GM21447 (cell line): ENCODE results near the gene ASH1L.
"Not testable (repeated sequence)": the region's sequence is repeated elsewhere in the genome, so short reads cannot be mapped to it uniquely, and the experiment has no call there.

Experiments
- ATAC-seq: cut with Tn5 transposase; IDR thresholded peaks from one replicate; pipeline ENCODE4 v1.9.1; 2021; ENCODE audit not compliant: unreplicated experiment

ASH1L gene

GRCh38 chr1:155499953-155500639 lies 62.5 kb downstream of the ASH1L start:
- ATAC-seq = no peak

GRCh38 chr1:155499263-155499662 lies 63.3 kb downstream of the ASH1L start:
- ATAC-seq = no peak

GRCh38 chr1:155493595-155493994 lies 69.0 kb downstream of the ASH1L start:
- not testable (repeated sequence) for ATAC-seq

GRCh38 chr1:155488419-155488818 lies 74.2 kb downstream of the ASH1L start:
- ATAC-seq = not testable (repeated sequence)

GRCh38 chr1:155487541-155487940 lies 75.1 kb downstream of the ASH1L start:
- no peak for ATAC-seq

GRCh38 chr1:155486952-155487351 lies 75.7 kb downstream of the ASH1L start:
- not testable (repeated sequence) for ATAC-seq

- no peak for ATAC-seq
Measured at GRCh38 chr1:155485945-155486344, 76.7 kb downstream of the ASH1L start.

GRCh38 chr1:155485222-155485621 lies 77.4 kb downstream of the ASH1L start:
- ATAC-seq = no peak

- no peak for ATAC-seq
Measured at GRCh38 chr1:155481741-155482241, 80.8 kb downstream of the ASH1L start.

- ATAC-seq = no peak
Measured at GRCh38 chr1:155479205-155479604, 83.4 kb downstream of the ASH1L start.

GRCh38 chr1:155478270-155478852 lies 84.2 kb downstream of the ASH1L start:
- no peak for ATAC-seq

GRCh38 chr1:155474146-155474545 lies 88.5 kb downstream of the ASH1L start:
- ATAC-seq = no peak

GRCh38 chr1:155473151-155473821 lies 89.3 kb downstream of the ASH1L start:
- ATAC-seq = no peak

GRCh38 chr1:155472491-155473083 lies 90.0 kb downstream of the ASH1L start:
- ATAC-seq = no peak

GRCh38 chr1:155471891-155472290 lies 90.7 kb downstream of the ASH1L start:
- ATAC-seq = no peak

- ATAC-seq = no peak
Measured at GRCh38 chr1:155471026-155471425, 91.6 kb downstream of the ASH1L start.

- ATAC-seq = no peak
Measured at GRCh38 chr1:155466996-155467395, 95.6 kb downstream of the ASH1L start.

GRCh38 chr1:155466617-155466972 lies 96.0 kb downstream of the ASH1L start:
- no peak for ATAC-seq

GRCh38 chr1:155463865-155464650 lies 98.5 kb downstream of the ASH1L start:
- no peak for ATAC-seq

- no peak for ATAC-seq
Measured at GRCh38 chr1:155458111-155458510, 104.5 kb downstream of the ASH1L start.

GRCh38 chr1:155457266-155457665 lies 105.3 kb downstream of the ASH1L start:
- no peak for ATAC-seq
